Stimulated activated naive CD8-positive, alpha-beta T cell treated with anti-CD3 and anti-CD28 coated beads, Interleukin-15, Interleukin-2, amounts not matched to agents 100 ng/mL and 50 ng/mL, for 24 hours (primary cell): ENCODE results near the gene DNAJC7.

ENCODE experiments used
- H3K27ac Mint-ChIP-seq: one replicate; pipeline ENCODE4 v1.8.0; 2021; ENCODE audit warnings: mild to moderate bottlenecking, mixed read lengths
- H3K27me3 Mint-ChIP-seq: one replicate; pipeline ENCODE4 v1.8.0; 2021; ENCODE audit warnings: mixed read lengths
- H3K36me3 Mint-ChIP-seq: one replicate; pipeline ENCODE4 v1.8.0; 2021; ENCODE audit warnings: low read depth, mixed read lengths
- H3K4me1 Mint-ChIP-seq: one replicate; pipeline ENCODE4 v1.8.0; 2021; ENCODE audit warnings: low read depth, mixed read lengths
- H3K4me3 Mint-ChIP-seq: one replicate; pipeline ENCODE4 v1.8.0; 2021; ENCODE audit warnings: mild to moderate bottlenecking, mixed read lengths
- H3K9me3 Mint-ChIP-seq: one replicate; pipeline ENCODE4 v1.8.0; 2021; ENCODE audit warnings: mixed read lengths

The DNAJC7 gene

GRCh38 chr17:41966463-41967140 is 50.6 kb downstream of the DNAJC7 start, which contains the start of gene CNP:
Gene CNP (plus strand): TSS chr17:41966795. CDS start chr17:41966885, 90 bp downstream.
- Mint-ChIP-seq H3K36me3 (peaks cover 15% of the 10 kb centered on the region), H3K27ac (peak within 1 kb of the TSS; percentile 85), H3K9me3 (no peaks in the 10 kb centered on the region), H3K4me1 (peaks cover 45% of the 10 kb centered on the region), H3K27me3 (no peaks in the 10 kb centered on the region), H3K4me3 (peak within 1 kb of the TSS; percentile 86)

GRCh38 chr17:41965694-41966462 is 51.4 kb downstream of the DNAJC7 start:
- Mint-ChIP-seq H3K4me3 (peak overlapping the region; percentile 86), H3K9me3 (no peaks in the 10 kb centered on the region), H3K27me3 (no peaks in the 10 kb centered on the region), H3K36me3 (peaks cover 11% of the 10 kb centered on the region), H3K4me1 (peaks cover 41% of the 10 kb centered on the region), H3K27ac (peak overlapping the region; percentile 69)

- Mint-ChIP-seq H3K27me3 (no peaks in the 10 kb centered on the region), H3K9me3 (no peaks in the 10 kb centered on the region), H3K4me3 (no peak overlapping the region), H3K4me1 (peaks cover 19% of the 10 kb centered on the region), H3K36me3 (no peaks in the 10 kb centered on the region), H3K27ac (no peak overlapping the region)
These were observed 54.3 kb downstream of the DNAJC7 start for GRCh38 chr17:41962768-41963434.

GRCh38 chr17:41962111-41962510 is 55.1 kb downstream of the DNAJC7 start:
- Mint-ChIP-seq H3K4me1 (peaks cover 15% of the 10 kb centered on the region), H3K27me3 (no peaks in the 10 kb centered on the region), H3K9me3 (no peaks in the 10 kb centered on the region), H3K36me3 (no peaks in the 10 kb centered on the region), H3K27ac (no peak overlapping the region), H3K4me3 (no peak overlapping the region)

GRCh38 chr17:41959336-41960095 is 57.7 kb downstream of the DNAJC7 start:
- no peaks in the 10 kb centered on the region for H3K4me1 Mint-ChIP-seq
- no peaks in the 10 kb centered on the region for H3K9me3 Mint-ChIP-seq
- no peaks in the 10 kb centered on the region for H3K27me3 Mint-ChIP-seq
- no peak overlapping the region for H3K27ac Mint-ChIP-seq
- no peak overlapping the region for H3K4me3 Mint-ChIP-seq
- H3K36me3 Mint-ChIP-seq, result no peaks in the 10 kb centered on the region

- no peaks in the 10 kb centered on the region for H3K27me3 Mint-ChIP-seq
- H3K4me1 Mint-ChIP-seq, result no peaks in the 10 kb centered on the region
- no peak overlapping the region for H3K27ac Mint-ChIP-seq
- no peaks in the 10 kb centered on the region for H3K9me3 Mint-ChIP-seq
- no peak overlapping the region for H3K4me3 Mint-ChIP-seq
- no peaks in the 10 kb centered on the region for H3K36me3 Mint-ChIP-seq
These were observed 58.3 kb downstream of the DNAJC7 start for GRCh38 chr17:41959030-41959335.

- Mint-ChIP-seq H3K4me1 (no peaks in the 10 kb centered on the region), H3K27me3 (no peaks in the 10 kb centered on the region), H3K27ac (no peak overlapping the region), H3K4me3 (no peak overlapping the region), H3K36me3 (no peaks in the 10 kb centered on the region), H3K9me3 (no peaks in the 10 kb centered on the region)
These were observed 59.3 kb downstream of the DNAJC7 start for GRCh38 chr17:41957869-41958439.

- H3K27ac Mint-ChIP-seq, result no peak overlapping the region
- no peaks in the 10 kb centered on the region for H3K4me1 Mint-ChIP-seq
- H3K27me3 Mint-ChIP-seq, result no peaks in the 10 kb centered on the region
- no peak overlapping the region for H3K4me3 Mint-ChIP-seq
- no peaks in the 10 kb centered on the region for H3K9me3 Mint-ChIP-seq
- no peaks in the 10 kb centered on the region for H3K36me3 Mint-ChIP-seq
These were observed 60.0 kb downstream of the DNAJC7 start for GRCh38 chr17:41957031-41957868.

- Mint-ChIP-seq H3K36me3 (no peaks in the 10 kb centered on the region), H3K4me1 (no peaks in the 10 kb centered on the region), H3K27ac (no peak overlapping the region), H3K27me3 (no peaks in the 10 kb centered on the region), H3K9me3 (no peaks in the 10 kb centered on the region), H3K4me3 (no peak overlapping the region)
These were observed 60.7 kb downstream of the DNAJC7 start for GRCh38 chr17:41956522-41956921.

- no peak overlapping the region for H3K4me3 Mint-ChIP-seq
- H3K9me3 Mint-ChIP-seq, result no peaks in the 10 kb centered on the region
- H3K27ac Mint-ChIP-seq, result no peak overlapping the region
- no peaks in the 10 kb centered on the region for H3K27me3 Mint-ChIP-seq
- H3K4me1 Mint-ChIP-seq, result no peaks in the 10 kb centered on the region
- H3K36me3 Mint-ChIP-seq, result no peaks in the 10 kb centered on the region
These were observed 68.3 kb downstream of the DNAJC7 start for GRCh38 chr17:41948762-41949460.

GRCh38 chr17:41944943-41945342 is 72.3 kb downstream of the DNAJC7 start:
- H3K27me3 Mint-ChIP-seq, result no peaks in the 10 kb centered on the region
- no peak overlapping the region for H3K27ac Mint-ChIP-seq
- H3K4me3 Mint-ChIP-seq, result no peak overlapping the region
- no peaks in the 10 kb centered on the region for H3K36me3 Mint-ChIP-seq
- H3K9me3 Mint-ChIP-seq, result no peaks in the 10 kb centered on the region
- H3K4me1 Mint-ChIP-seq, result no peaks in the 10 kb centered on the region

GRCh38 chr17:41943492-41943891 is 73.7 kb downstream of the DNAJC7 start:
- Mint-ChIP-seq H3K36me3 (no peaks in the 10 kb centered on the region), H3K4me1 (no peaks in the 10 kb centered on the region), H3K27me3 (no peaks in the 10 kb centered on the region), H3K4me3 (no peak overlapping the region), H3K9me3 (no peaks in the 10 kb centered on the region), H3K27ac (no peak overlapping the region)

- H3K27me3 Mint-ChIP-seq, result no peaks in the 10 kb centered on the region
- no peaks in the 10 kb centered on the region for H3K9me3 Mint-ChIP-seq
- H3K27ac Mint-ChIP-seq, result no peak overlapping the region
These were observed 74.4 kb downstream of the DNAJC7 start for GRCh38 chr17:41942626-41943373.

More at GRCh38 chr17:41942626-41943373, 74.4 kb downstream of the DNAJC7 start:
- H3K4me1 Mint-ChIP-seq, result no peaks in the 10 kb centered on the region
- H3K4me3 Mint-ChIP-seq, result no peak overlapping the region
- H3K36me3 Mint-ChIP-seq, result no peaks in the 10 kb centered on the region
